Measurements from ENCODE around the gene TRIP11.

The TRIP11 gene

DNA sequence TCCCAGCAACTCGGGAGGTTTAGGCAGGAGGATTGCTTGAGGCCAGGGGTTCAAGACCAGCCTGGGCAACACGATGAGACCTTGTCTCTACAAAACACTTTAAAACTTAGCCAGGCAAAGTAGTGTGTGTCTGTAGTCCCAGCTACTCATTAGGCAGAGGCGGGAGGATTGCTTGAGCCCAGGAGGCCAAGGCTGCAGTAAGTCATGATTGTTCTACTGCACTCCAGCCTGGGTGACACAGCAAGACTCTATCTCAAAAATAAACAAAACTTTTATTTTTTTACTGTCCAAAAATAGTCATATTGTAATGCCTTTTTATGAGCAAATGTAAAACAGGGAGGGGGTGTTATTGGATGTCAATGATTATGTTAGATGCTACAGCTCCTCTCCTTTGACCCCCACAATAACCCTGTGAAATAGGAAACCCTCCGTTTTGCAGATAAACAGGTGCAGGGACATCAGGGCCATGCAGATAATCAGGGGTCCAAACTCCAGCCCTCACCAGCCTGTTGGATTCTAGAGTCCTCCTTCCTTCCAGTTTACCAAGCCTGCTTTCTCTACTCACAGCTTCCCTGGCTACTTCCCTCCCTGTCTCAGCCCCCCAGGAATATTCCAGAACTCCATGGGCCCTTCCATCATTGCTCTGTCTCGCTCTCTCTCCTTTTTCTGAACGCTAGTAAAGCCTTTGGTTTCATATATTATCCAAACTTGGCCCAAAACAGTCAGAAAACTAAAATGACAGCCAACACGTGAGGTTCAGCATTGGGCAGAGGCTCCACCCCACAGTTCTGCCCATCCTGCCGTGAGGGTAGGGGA lies 86.5 kb downstream of the TRIP11 start:
- TF ChIP-seq, protein P1, sequence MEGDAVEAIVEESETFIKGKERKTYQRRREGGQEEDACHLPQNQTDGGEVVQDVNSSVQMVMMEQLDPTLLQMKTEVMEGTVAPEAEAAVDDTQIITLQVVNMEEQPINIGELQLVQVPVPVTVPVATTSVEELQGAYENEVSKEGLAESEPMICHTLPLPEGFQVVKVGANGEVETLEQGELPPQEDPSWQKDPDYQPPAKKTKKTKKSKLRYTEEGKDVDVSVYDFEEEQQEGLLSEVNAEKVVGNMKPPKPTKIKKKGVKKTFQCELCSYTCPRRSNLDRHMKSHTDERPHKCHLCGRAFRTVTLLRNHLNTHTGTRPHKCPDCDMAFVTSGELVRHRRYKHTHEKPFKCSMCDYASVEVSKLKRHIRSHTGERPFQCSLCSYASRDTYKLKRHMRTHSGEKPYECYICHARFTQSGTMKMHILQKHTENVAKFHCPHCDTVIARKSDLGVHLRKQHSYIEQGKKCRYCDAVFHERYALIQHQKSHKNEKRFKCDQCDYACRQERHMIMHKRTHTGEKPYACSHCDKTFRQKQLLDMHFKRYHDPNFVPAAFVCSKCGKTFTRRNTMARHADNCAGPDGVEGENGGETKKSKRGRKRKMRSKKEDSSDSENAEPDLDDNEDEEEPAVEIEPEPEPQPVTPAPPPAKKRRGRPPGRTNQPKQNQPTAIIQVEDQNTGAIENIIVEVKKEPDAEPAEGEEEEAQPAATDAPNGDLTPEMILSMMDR (conservative IDR thresholded peaks at IDR 0.05), result no peak
- no peak for TF ChIP-seq ZFX (IDR thresholded peaks at IDR 0.05)
- no peak overlapping the region for H3K27ac ChIP-seq

DNA sequence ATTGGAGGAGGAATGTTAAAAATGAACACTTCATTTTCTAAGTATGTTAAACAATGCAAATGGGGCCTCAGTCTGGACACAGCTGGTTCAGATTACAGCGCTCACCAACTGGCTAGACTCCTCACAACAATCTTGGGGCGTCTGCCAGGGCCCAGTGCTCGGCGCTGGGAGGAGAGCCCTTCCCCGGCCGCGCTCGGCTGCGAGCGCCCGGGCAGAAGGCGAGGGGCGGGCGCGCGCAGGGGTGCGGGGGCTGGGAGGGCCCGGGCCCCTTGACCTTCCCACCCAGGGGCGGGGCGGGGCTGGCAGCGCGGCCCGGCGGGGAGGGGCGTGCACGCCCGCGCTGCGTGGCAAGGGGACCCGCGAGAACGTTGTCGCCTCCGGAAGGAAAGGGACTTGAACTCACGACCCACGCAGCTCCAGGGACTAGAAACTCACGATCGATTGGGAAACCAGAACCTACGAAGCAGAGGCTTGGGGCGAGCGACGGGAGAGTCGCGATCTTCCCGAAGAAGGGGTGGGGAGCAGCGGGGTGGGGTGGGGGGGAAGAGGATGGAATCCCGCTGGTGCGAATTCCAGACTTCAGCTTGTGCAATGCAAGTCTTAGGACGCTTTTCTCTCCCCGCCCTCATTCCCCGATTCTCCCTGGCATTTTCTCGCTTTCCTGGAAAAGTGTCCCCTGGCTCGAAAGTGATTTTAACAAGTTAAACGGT lies 92.2 kb downstream of the TRIP11 start, which contains the start of gene FBLN5:
TSS of gene FBLN5 (minus strand) at position 220 of the 710 bp plus-strand sequence. CDS start 465 bp downstream, outside the sequence.
- TF ChIP-seq, protein P1 (conservative IDR thresholded peaks at IDR 0.05), result no peak
- no peak for TF ChIP-seq ZFX (IDR thresholded peaks at IDR 0.05)
- no peak within 1 kb of the TSS for H3K27ac ChIP-seq

DNA sequence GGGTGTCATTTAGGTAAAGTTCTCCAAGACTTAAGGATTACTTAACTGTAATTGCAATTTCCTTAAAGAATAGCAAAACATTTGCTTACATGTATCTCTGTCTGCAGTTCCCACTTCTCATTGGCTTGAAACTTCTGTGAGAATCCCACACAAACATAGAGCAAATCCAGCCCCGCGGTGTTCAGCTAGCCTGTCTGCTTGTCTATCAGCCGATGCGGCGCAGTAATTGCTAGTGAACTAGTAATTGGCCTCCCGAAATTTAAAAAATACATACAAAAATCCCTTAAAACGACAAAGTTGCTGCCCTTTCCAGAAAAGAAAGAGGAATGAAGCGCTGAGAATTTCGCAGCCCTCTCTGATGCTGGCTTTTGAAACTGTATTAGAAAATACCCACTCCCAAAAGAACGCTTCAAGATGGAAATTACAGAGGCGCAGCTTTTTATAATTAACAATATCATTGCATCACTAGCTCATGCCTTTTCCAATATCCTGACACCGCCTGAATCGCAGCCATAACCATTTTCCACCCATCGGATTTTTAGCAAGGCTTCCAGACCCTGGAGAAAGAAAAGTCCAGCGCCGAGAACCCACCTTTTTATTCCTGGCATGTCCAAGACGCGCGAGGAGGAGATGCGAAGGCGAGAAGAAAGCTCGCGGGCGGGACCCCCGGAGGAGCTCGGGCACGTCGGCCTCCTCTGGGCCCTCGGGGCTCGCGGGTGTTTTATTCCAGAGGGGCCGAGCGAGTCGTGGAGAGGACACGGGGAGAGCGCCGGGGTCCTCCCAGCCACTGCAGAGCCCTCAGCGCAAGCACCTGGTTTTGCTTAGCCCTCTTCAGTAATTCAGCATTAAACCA lies 93.0 kb downstream of the TRIP11 start:
- TF ChIP-seq, protein P1 (conservative IDR thresholded peaks at IDR 0.05), result no peak
- no peak for TF ChIP-seq ZFX (IDR thresholded peaks at IDR 0.05)
- H3K27ac ChIP-seq, result no peak overlapping the region

DNA sequence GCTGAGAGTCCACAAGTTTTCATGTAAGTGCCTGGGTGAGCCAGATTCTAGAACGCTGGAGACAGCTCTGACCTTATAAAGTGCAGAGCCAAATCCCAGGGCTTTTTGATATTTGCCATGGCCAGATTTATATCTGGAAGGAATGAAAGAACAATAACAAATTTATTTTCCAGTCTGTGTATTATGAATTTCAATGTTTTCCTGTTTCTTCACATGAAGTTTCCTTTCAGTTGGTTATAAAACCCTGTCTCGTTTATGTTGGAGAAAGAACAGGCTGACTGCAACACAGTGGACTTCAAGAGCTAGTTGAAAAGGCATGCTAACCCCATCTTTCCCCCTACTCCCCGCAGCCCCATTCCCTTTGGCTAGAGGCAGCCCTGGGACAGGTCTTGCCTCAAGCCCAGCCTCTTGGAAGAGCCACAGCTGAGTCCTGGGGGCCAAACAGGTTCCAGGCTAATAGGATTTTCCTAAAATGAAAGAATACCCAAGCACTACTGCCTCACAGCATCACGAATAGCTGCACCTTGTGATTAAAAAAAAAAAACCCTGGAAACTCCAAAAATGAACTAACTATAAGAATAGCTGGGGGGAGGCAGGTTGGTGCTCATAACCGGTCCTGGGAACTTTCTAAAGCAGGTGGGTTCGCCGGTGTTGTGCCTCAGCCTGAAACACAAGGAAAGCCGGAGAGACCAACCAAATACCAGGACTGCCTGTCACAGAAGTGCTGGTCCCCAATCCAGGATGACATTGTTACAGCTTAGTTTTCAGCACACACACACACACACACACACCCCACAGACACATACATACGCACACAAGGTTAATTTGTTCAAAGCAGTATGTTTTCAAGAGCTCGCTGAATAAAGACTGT lies 93.9 kb downstream of the TRIP11 start:
- H3K27ac ChIP-seq, result no peak overlapping the region
- TF ChIP-seq ZFX (IDR thresholded peaks at IDR 0.05), result no peak
- TF ChIP-seq, protein P1 (conservative IDR thresholded peaks at IDR 0.05), result no peak

DNA sequence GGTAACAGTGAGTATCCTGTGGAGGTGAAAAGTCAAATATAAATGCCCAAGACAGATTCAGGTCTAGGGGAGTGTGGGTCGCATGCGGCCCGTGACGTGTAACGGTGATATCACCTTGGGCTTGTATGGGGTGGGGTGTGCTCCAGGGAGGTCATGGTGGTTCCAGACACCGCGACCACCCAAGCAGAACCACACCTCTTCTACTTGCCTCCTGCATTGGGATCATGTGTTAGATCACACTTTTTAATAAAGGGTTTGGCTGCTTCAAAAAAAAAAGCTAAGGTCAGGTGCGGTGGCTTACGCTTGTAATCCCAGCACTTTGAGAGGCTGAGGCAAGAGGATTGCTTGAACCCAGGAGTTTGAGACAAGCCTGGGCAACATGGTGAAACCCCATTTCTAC lies 96.9 kb downstream of the TRIP11 start:
- TF ChIP-seq, protein P1 (conservative IDR thresholded peaks at IDR 0.05), result no peak
- no peak for TF ChIP-seq ZFX (IDR thresholded peaks at IDR 0.05)
- no peak overlapping the region for H3K27ac ChIP-seq

DNA sequence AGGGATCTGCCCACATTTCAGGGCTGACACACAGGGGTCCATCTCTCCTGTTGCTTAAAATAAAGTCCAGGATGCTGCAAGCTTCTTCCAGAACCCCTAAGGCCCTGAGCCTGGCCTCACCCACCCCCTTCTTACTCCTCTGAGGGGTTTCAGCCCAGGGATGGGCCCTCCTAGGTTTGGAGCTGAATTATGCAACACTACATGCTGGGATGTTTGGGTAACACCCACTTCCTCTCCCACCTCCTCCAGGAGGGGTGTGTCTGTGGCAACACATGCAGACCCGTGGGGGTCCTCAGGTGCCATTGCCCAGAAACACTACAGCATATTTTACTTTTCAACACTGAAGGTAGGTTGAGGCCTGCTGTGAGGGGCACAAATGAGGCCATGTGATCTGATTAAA lies 97.7 kb downstream of the TRIP11 start:
- no peak overlapping the region for H3K27ac ChIP-seq
- TF ChIP-seq ZFX (IDR thresholded peaks at IDR 0.05), result no peak
- TF ChIP-seq, protein P1 (conservative IDR thresholded peaks at IDR 0.05), result no peak

All from C4-2B (cell line).